Pancreas (tissue), 10 donors: ENCODE measurements around the gene SLC2A8. TPM values are rescaled to one million over a fixed set of nuclear protein-coding genes. Genes with fewer than 3 reads are reported as not detected.

Source experiments
- ATAC-seq, 4 donors: fragments of 200-7000 bp; cut with Tn5 transposase; one replicate each; pipeline versions ENCODE4 v1.8.0 to v1.9.1; 2020; ENCODE audit warnings: mild to moderate bottlenecking in 4 of 4, moderate library complexity in 4 of 4
- DNase-seq, 6 donors: peaks; one replicate each; pipeline ENCODE4 v3.0.0-alpha.2; 2020
- FAIRE-seq: peaks from 2 replicates; lab custom pipeline; 2012; peaks lifted over from hg19 to GRCh38; lab: Jason Lieb, UNC
- H3K27ac ChIP-seq, 4 donors: fragments of 200-600 bp; sonication (generic); 1 replicate in 3 of 4; 2 replicates in 1 of 4; pipeline versions ENCODE4 v1.5.0 to v1.8.0; 2020
- H3K27me3 ChIP-seq, 4 donors: fragments of 200-600 bp; one replicate each; pipeline ENCODE4 v1.8.0; 2021
- H3K36me3 ChIP-seq, 3 donors: fragments of 200-600 bp; sonication (generic) in 1 of 3; one replicate each; pipeline versions ENCODE4 v1.5.0 to v1.8.0; 2020 to 2021
- H3K4me1 ChIP-seq, 3 donors: fragments of 200-600 bp; one replicate each; pipeline ENCODE4 v1.8.0; 2021
- H3K4me3 ChIP-seq, 4 donors: fragments of 200-600 bp; sonication (generic) in 2 of 4; one replicate each; pipeline versions ENCODE4 v1.5.0 to v1.8.0; 2020 to 2021
- H3K9me3 ChIP-seq, 4 donors: fragments of 200-600 bp; one replicate each; pipeline ENCODE4 v1.8.0; 2021
- WGBS, 2 donors: extraction: QIAGEN DNeasy Blood & Tissue Kit; methylation state at CpG; one replicate each; pipeline ENCODE4 v1.1.7; 2013; 5-methylcytosine and 5-hydroxymethylcytosine counted together
- intact Hi-C, 3 donors: fragments of 100-400 bp; cut with DNase I; formaldehyde crosslinking; loops; one replicate each; pipeline versions ENCODE4 v1.11.1 to v1.14.2; 2022
- polyA plus RNA-seq, 2 donors: library from polyadenylated mRNA; stranded (reverse); fragments of 200-250 nt; gene quantifications; one replicate each; pipeline ENCODE4 v1.2.3, GENCODE V29; 2013
- total RNA-seq, 6 donors: library from RNA; stranded (reverse); fragmentation: NEBNext Ultra II Directional in 4 of 6; extraction: Animal tissue kit (Norgen Biotek cat#: 25700) in 4 of 6; gene quantifications; one replicate each; pipeline versions ENCODE4 v1.2.1 to v1.2.4, GENCODE V29; 2021 to 2023
- TF ChIP-seq, protein P1 (sequence below), 4 donors: fragments of 200-600 bp; sonication (generic) in 3 of 4; IDR thresholded peaks; one replicate each; pipeline versions ENCODE4 v1.5.0 to v1.8.0; 2021; ENCODE audit warnings: antibody characterized with exemption in 4 of 4
- donor health status: healthy with polysubstance abuse.
- donor health status: DM: no; HTN: no; CAD: no; lungs with moderate emphysema.
- donor health status: DM: no; HTN: no; CAD: no.
- donor health status: control.
- donor health status: control.
- donor health status: Bipolar disorder and iron deficiency.
- donor health status: DM: yes; HTN: yes; CAD: no.
- donor health status: DM: no; HTN: no; CAD: no.
- donor health status: DM: no; HTN: no; CAD: no.
- donor health status: DM: yes; HTN: yes; CAD: no.

Gene SLC2A8
- total and polyA plus RNA-seq, 8 donors, result 5.5 to 18.9 (median 7.7) TPM

DNA sequence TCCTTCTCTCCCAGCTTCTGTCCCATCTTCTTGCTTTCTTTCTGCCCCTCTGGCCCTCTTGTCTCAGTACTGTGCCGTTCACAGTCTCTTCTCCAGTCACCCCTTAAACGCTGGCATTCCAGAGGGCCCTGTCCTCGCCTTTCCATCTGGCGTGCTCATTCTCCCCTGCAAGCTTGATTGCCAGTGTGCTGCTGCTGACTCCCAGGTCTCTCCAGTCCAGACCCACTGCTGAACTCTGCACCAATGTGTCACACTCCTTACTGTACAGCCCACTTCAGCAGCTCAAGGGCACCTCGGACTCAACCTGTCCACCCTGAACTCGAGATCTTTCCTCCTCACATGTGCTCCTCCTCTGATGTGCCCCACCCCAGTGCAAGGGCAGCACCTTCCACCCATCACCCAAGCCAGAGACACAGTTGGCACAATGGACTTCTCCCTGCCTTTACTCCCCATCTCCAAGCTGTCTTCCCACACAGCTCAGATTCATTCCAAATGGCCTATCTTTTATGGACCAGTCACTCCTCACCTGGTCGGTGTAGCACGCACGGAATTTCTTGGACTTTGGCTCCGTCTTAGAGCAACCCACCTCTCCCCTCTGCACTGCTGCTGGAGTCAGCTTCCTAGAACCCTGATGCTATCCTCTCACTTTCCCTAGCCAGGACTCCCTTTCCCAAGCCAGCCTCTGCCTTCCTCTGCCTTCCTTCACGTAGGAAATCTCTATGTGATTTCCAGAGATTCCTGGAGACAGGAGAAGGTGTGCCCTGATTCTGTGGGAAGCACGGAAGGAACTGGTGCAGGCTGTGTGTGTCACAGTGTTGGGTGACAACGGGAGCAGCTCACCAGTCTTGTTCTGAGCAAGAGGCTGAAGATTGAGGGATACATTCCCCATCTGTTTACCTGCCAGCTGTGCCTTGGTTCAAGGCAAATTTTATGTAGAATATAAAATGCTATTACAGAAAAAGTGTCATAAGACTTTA lies 26.0 kb upstream of the SLC2A8 start:
- Histone ChIP-seq H3K27ac (no peak overlapping the region), H3K4me1 (no peaks in the 10 kb centered on the region), H3K4me3 (no peak overlapping the region), H3K9me3 (no peaks in the 10 kb centered on the region), H3K36me3 (no peaks in the 10 kb centered on the region), H3K27me3 (no peaks in the 10 kb centered on the region)
- TF ChIP-seq, protein P1, sequence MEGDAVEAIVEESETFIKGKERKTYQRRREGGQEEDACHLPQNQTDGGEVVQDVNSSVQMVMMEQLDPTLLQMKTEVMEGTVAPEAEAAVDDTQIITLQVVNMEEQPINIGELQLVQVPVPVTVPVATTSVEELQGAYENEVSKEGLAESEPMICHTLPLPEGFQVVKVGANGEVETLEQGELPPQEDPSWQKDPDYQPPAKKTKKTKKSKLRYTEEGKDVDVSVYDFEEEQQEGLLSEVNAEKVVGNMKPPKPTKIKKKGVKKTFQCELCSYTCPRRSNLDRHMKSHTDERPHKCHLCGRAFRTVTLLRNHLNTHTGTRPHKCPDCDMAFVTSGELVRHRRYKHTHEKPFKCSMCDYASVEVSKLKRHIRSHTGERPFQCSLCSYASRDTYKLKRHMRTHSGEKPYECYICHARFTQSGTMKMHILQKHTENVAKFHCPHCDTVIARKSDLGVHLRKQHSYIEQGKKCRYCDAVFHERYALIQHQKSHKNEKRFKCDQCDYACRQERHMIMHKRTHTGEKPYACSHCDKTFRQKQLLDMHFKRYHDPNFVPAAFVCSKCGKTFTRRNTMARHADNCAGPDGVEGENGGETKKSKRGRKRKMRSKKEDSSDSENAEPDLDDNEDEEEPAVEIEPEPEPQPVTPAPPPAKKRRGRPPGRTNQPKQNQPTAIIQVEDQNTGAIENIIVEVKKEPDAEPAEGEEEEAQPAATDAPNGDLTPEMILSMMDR (IDR thresholded peaks at IDR 0.05), result no peak
- intact Hi-C loops, result no loop called here
- 73 to 77% methylated on average over 12 to 13 of the region's 13 CpGs for WGBS, 2 donors
- no peak for ATAC-seq
- DNase-seq, result no peak
- no peak for FAIRE-seq

DNA sequence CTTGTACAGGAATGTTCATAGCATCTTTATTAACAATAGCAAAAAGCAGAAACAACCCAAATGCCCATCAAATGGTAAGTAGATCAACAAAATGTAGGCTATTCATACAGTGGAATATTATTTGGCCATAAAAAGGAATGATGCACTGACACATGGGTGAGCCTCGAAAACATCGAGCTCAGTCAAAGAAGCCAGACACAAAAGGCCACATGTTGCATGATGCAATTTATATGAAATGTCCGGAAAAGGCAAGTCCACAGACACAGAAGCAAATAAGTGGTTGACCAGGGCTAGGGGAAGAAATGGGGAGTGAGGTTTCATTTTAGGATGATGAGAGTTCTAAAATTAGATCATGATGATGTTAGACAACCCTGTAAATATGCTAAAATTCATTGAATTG lies 16.5 kb upstream of the SLC2A8 start:
- Histone ChIP-seq H3K27me3 (no peaks in the 10 kb centered on the region), H3K36me3 (no peaks in the 10 kb centered on the region), H3K27ac (no peak overlapping the region), H3K9me3 (no peaks in the 10 kb centered on the region), H3K4me3 (no peak overlapping the region), H3K4me1 (no peaks in the 10 kb centered on the region)
- WGBS, 2 donors, result 92% methylated on average over 3 of the region's 3 CpGs
- ATAC-seq (no peak), DNase-seq (no peak), FAIRE-seq (no peak)
- TF ChIP-seq, protein P1 (IDR thresholded peaks at IDR 0.05), result no peak
- intact Hi-C loops, result no loop called here

DNA sequence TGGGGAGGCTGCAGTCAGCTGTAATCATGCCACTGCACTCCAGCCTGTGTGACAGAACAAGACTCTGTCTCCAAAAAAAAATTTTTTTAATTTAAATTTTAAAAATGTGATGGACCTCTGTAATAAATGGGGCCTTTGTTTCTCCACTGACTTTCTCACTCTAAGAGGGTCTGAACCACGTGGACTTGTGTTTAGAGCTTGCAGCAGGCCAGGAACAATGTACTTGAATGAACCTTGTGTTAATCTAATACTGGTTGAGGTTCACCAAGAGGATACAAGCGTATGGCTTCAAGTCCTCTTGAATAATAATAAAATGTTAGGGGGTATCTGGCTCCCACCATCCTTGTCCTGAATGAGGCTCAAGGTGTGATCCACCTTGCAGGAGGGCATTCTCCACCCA lies 14.4 kb upstream of the SLC2A8 start:
- H3K4me3 ChIP-seq, result no peak overlapping the region
- 76 to 81% methylated on average over 2 of the region's 2 CpGs for WGBS, 2 donors
- no peak for ATAC-seq

DNA sequence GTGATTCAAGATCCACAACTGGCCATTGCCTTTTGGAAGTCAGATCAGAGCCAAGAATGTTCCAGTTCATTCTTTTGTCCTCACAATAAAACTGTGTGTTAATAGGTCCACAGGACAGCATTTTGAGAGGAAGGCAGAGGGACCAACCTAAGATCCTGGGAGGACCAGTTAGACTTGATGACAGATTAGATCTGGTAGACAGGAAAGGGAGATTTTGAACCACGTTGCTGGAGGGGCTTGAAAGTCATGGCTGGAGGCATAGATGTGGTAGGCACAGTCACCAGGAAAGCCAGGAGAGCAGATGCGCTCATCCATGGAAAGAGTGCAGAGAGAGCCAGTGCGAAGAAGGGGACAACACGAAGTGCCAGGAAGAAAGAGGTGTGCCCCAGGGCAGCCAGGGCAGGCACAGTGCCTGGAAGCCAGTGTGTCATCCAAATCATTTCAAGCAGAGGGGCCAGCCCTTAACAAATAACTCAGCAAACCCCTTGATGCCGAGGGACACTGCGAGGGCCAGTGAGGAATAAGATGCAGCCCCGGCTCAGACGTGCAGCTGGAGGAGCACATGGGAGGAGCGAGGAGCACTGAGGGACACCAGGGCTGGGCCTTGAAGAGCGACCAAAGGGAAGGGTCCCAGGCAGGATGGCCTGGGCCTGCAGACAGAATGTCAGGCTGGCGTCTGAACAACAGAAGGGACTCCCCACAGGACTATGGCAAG lies 12.8 kb upstream of the SLC2A8 start:
- TF ChIP-seq, protein P1 (IDR thresholded peaks at IDR 0.05), result no peak
- 80 to 88% methylated on average over 11 of the region's 11 CpGs for WGBS, 2 donors
- FAIRE-seq, result no peak
- H3K27me3 ChIP-seq, result no peaks in the 10 kb centered on the region
- DNase-seq, result no peak
- H3K4me1 ChIP-seq, result no peaks in the 10 kb centered on the region
- H3K9me3 ChIP-seq, result no peaks in the 10 kb centered on the region
- intact Hi-C loops, result no loop called here
- no peak for ATAC-seq
- H3K4me3 ChIP-seq, result no peak overlapping the region
- no peaks in the 10 kb centered on the region for H3K36me3 ChIP-seq
- H3K27ac ChIP-seq, result no peak overlapping the region

More for the DNA sequence above, 14.4 kb upstream of the SLC2A8 start:
- H3K4me1 ChIP-seq, result no peaks in the 10 kb centered on the region
- TF ChIP-seq, protein P1 (IDR thresholded peaks at IDR 0.05), result no peak
- intact Hi-C loops, result no loop called here
- H3K27ac ChIP-seq, result no peak overlapping the region
- H3K9me3 ChIP-seq, result no peaks in the 10 kb centered on the region
- no peak for FAIRE-seq
- no peaks in the 10 kb centered on the region for H3K27me3 ChIP-seq
- no peak for DNase-seq
- no peaks in the 10 kb centered on the region for H3K36me3 ChIP-seq
